ENCODE results near the gene KY. TPM values are rescaled to one million over a fixed set of nuclear protein-coding genes. Genes with fewer than 3 reads are reported as not detected.

KY gene
- total RNA-seq, 1 experiment from 2014 or later, result not detected

GRCh38 chr3:134690226-134690625, 39.4 kb upstream of the KY start:
- no peak for DNase-seq (ENCODE audit: low read depth, low spot score)

DNA sequence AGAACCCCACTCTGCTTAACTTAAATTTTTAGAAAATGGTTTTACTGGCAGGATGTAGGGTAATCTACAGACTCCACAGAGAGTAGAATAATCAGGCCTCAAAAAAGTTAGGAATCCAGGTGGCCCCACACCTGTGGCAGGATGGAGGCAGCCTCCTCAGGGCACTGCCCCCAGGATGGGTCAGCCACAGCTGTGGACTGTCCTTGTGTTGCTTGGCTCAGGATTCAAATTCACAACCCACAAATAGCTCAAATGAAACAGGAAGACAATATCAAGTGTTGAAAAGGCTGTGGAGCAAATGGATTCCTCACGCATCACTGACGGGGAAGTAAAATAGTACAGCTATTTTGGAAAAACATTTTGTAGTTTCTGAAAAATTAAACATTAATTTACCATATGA, 36.8 kb upstream of the KY start:
- Histone ChIP-seq H3K36me3 (ENCODE audit: control insufficient read depth, insufficient read depth, low read length) (no peaks in the 10 kb centered on the region), H3K27ac (ENCODE audit: low read length) (no peak overlapping the region), H3K9me3 (ENCODE audit: control insufficient read depth, insufficient read depth, low read depth, low read length) (no peaks in the 10 kb centered on the region), H3K4me3 (ENCODE audit: low read depth in 2 of 2, low read length in 2 of 2) (no peak overlapping the region), H3K27me3 (ENCODE audit: control insufficient read depth, insufficient read depth, low read length) (peaks cover 9% of the 10 kb centered on the region; the same call in 1 of the 2 replicates), H3K4me1 (ENCODE audit: control insufficient read depth, insufficient read depth, low read length) (no peaks in the 10 kb centered on the region)
- in situ Hi-C loops (cut with HindIII; ENCODE audit: low pct_unique_long_range_greater_than_20kb, low sequenced_read_pairs) (no loop called here), intact Hi-C loops (cut with micrococcal nuclease; ENCODE audit: unreplicated experiment) (no loop called here)
- TF ChIP-seq SIN3A (IDR thresholded peaks at IDR 0.05; ENCODE audit: borderline replicate concordance, insufficient read depth, low read depth, low read length) (no peak), REST (IDR thresholded peaks at IDR 0.05; ENCODE audit: insufficient read depth in 1 of 2, low read depth in 2 of 2, low read length in 1 of 2) (no peak)
- ChIA-PET CTCF (no interaction called here), POLR2A (no interaction called here)
- ATAC-seq, result no peak
- BruUV-seq (replicated peaks), result no TSS peak
- DNase-seq (ENCODE audit: low read depth, low spot score), result no peak

More at GRCh38 chr3:134690226-134690625, 39.4 kb upstream of the KY start:
- ChIA-PET CTCF (no interaction called here), POLR2A (no interaction called here)
- H3K27me3 ChIP-seq (ENCODE audit: control insufficient read depth, insufficient read depth, low read length), result peaks cover 14% of the 10 kb centered on the region; the same call in 1 of the 2 replicates
- intact Hi-C loops (cut with micrococcal nuclease; ENCODE audit: unreplicated experiment) (no loop called here), in situ Hi-C loops (cut with HindIII; ENCODE audit: low pct_unique_long_range_greater_than_20kb, low sequenced_read_pairs) (no loop called here)
- TF ChIP-seq SIN3A (IDR thresholded peaks at IDR 0.05; ENCODE audit: borderline replicate concordance, insufficient read depth, low read depth, low read length), result no peak
- no peak for TF ChIP-seq POLR2AphosphoS5 (IDR thresholded peaks at IDR 0.05; ENCODE audit: low read depth, low read length)
- TF ChIP-seq REST (IDR thresholded peaks at IDR 0.05; ENCODE audit: insufficient read depth in 1 of 2, low read depth in 2 of 2, low read length in 1 of 2), result no peak
- no peak for TF ChIP-seq TCF7L2 (IDR thresholded peaks at IDR 0.05; ENCODE audit: low read depth, low read length)
- no peak for TF ChIP-seq CTCF (IDR thresholded peaks at IDR 0.05)
- no peak overlapping the region for H3K27ac ChIP-seq (ENCODE audit: low read length)
- no peaks in the 10 kb centered on the region for H3K36me3 ChIP-seq (ENCODE audit: control insufficient read depth, insufficient read depth, low read length)
- H3K9me3 ChIP-seq (ENCODE audit: control insufficient read depth, insufficient read depth, low read depth, low read length), result no peaks in the 10 kb centered on the region
- BruUV-seq (replicated peaks), result no TSS peak
- no peak for ATAC-seq
- H3K4me1 ChIP-seq (ENCODE audit: control insufficient read depth, insufficient read depth, low read length), result no peaks in the 10 kb centered on the region
- H3K4me3 ChIP-seq (ENCODE audit: low read depth in 2 of 2, low read length in 2 of 2), result no peak overlapping the region

Data from Panc1 (cell line).